GM21360 (cell line): Measurements from ENCODE around the gene SSR4.

Source experiments
- ATAC-seq: cut with Tn5 transposase; IDR thresholded peaks from one replicate; pipeline ENCODE4 v1.9.1; 2021; ENCODE audit warnings: mild to moderate bottlenecking, moderate library complexity; ENCODE audit not compliant: unreplicated experiment

SSR4 gene

DNA sequence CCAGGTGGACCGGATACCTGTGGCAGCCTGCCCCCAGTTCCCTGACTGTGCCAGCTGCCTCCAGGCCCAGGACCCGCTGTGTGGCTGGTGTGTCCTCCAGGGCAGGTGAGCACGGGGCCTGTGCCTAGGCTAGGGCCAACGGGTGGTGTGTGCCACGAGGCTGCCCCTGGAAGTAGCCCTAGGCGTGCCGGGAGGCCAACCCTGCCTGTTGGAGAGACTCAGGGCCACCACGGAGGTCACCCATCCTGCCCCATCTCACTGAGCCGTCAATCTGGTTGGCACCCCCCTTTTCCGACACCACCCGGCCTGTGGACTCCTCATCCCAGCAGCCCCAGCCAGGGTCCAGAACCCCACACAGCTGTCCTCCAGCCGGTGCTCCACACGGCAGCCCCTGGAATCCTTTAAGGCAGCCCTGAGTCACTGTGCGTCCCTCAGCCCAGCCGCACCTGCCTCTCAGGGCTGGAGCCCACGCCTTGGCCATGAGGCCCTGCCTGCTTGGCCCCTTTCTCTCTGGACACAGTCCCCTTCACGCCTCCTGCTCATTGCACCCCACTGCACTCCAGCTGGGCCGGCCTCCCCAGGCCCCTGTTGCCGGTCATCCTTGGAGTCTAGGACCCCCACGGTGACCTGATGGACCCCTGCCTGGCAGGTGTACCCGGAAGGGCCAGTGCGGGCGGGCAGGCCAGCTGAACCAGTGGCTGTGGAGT lies 25.2 kb upstream of the SSR4 start:
- no peak for ATAC-seq

DNA sequence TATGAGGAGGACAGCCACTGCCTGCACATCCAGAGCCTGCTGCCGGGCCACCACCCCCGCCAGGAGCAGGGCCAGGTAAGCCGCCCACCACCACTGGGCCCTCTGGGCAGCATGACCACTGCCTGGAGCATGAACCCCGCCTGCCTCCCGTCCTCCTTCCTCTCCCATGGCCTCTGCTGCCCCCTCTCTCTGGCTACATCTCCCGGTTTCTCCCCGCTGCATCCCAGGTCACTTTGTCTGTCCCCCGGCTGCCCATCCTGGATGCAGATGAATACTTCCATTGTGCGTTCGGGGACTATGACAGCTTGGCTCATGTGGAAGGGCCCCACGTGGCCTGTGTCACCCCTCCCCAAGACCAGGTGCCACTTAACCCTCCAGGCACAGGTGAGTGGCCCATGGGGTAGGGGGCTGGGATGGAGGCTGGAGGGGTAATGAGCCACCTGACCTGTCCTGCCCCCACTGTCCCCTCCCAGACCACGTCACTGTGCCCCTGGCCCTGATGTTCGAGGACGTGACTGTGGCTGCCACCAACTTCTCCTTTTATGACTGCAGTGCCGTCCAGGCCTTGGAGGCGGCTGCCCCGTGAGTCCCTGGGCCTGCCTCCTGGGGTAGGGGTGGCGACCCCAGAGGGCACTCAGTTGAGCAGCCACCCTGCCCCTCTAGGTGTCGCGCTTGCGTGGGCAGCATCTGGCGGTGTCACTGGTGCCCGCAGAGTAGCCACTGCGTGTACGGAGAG lies 24.4 kb upstream of the SSR4 start:
- ATAC-seq, result no peak

DNA sequence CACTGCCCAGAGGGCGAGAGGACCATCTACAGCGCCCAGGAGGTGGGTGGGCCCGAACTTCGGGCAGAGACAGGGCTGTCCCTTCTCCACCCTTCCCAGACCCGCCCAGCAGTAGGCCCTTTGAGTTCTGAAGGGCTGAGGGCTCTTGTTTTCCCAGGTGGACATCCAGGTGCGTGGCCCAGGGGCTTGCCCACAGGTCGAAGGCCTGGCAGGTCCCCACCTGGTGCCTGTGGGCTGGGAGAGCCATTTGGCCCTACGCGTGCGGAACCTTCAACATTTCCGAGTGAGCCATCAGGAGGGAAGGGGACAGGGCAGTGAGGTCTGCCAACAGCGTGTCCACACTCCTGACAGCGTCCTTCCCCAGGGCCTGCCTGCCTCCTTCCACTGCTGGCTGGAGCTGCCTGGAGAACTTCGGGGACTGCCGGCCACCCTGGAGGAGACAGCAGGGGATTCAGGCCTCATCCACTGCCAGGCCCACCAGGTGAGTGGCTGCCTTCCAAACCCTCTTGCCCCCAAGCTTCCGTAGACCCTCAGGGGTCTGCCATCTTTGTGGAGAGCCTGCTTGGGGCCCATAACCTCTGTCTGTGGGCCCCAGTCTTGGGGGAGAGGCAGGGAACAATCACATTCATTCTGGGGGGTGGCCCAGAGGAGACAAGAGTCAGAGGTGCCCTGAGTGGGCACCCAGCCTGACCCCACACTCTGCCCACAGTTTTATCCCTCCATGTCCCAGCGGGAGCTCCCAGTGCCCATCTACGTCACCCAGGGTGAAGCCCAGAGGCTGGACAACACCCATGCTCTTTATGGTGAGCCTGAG lies 23.7 kb upstream of the SSR4 start:
- ATAC-seq, result no peak

DNA sequence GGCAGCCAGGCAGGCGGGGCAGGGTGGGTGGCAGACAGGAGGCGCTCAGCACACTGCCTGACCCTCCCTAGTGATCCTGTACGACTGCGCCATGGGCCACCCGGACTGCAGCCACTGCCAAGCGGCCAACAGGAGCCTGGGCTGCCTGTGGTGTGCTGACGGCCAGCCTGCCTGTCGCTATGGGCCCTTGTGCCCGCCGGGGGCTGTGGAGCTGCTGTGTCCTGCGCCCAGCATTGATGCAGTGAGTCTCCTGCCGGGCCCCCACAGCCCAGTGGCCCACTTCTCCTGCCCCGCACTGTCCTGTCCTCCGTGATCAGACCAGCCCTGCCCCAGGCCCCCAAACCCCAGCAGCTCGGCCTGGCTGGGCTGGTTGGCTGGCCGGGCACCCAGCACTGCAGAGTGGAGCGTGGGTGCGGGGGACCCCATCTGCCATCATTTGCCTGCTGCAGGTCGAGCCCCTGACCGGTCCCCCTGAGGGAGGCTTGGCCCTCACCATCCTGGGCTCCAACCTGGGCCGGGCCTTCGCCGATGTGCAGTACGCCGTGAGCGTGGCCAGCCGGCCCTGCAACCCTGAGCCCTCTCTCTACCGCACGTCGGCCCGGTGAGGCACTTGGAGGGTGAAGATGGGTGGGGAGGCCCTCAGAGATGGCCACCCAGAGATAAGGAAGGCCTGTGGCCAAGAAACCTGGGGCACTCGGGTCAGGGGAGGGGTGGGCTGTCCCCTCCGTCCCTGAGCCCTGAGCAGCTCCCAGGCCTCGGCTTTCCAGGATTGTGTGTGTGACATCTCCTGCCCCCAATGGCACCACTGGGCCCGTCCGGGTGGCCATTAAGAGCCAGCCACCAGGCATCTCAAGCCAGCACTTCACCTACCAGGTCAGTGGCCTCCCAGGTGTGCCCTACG lies 22.8 kb upstream of the SSR4 start:
- no peak for ATAC-seq

DNA sequence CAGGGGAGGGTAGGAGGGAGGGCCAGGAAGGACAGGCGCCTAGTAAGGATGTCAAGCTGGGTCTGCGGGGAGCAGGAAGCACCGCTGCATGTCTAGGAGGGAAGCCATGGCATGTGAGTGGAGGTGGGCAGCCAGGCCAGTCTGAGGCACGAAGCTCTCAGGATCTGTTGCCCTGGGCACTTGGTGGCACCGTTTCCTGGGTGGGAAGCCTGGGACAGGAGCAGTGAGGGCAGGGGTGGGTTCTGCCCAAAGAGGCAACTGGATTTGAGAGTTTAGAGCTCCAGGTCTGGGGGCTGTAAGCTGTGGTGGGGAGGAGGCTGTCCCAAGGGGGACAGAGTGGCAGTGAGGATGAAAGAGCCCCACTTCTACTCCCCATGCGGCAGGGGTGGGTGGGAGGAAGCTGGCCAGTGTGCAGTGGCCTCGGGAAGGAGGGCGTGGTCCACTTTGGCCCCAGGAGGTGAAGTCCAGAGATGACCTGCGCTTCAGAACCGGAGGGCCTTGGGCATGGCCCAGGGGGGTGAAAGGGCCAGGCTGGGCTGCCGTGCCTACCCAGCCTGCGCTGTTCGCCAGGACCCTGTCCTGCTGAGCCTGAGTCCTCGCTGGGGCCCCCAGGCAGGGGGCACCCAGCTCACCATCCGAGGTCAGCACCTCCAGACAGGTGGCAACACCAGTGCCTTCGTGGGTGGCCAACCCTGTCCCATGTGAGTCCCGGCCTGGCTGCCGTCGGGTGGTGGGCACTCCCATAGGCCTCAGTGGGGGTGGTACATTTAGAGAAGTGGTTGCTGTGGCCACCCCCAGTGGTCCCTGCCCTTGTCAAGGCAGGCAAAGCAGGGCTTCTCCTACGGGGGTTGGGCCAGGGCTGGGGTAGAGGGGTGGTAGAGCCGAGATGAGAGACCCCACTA lies 21.9 kb upstream of the SSR4 start:
- no peak for ATAC-seq

DNA sequence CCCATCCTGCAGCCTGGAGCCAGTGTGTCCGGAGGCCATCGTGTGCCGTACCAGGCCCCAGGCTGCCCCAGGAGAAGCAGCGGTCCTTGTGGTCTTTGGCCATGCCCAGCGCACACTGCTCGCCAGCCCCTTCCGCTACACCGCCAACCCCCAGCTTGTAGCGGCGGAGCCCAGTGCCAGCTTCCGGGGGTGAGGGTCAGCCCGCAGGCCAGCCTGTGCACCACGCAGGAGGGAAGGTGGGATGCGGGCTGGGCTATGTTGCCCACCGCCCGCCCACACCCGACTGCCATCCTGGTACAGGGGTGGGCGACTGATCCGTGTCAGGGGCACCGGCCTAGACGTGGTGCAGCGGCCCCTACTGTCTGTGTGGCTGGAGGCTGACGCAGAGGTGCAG lies 21.3 kb upstream of the SSR4 start:
- ATAC-seq, result no peak

DNA sequence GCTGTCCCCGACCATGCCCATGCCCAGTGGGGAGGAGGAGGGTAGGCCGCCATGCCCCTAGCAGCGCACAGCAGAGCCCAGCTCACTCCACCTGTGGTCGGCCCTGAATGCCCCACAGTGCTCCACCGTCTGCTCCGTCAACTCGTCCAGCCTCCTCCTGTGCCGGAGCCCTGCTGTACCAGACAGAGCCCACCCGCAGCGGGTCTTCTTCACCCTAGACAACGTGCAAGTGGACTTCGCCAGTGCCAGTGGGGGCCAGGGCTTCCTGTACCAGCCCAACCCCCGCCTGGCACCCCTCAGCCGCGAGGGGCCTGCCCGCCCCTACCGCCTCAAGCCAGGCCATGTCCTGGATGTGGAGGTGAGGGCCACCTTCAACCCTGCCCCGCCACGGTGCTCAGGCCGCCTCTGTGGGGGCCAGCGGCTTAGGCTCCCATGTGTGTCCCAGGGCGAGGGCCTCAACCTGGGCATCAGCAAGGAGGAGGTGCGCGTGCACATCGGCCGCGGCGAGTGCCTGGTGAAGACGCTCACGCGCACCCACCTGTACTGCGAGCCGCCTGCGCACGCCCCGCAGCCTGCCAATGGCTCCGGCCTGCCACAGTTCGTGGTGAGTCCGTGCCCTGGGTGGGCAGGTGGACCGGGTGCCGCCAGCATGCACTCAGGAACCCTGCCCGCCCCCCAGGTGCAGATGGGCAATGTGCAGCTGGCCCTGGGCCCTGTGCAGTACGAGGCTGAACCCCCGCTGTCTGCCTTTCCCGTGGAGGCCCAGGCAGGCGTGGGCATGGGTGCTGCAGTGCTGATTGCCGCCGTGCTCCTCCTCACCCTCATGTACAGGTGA lies 20.5 kb upstream of the SSR4 start:
- no peak for ATAC-seq

DNA sequence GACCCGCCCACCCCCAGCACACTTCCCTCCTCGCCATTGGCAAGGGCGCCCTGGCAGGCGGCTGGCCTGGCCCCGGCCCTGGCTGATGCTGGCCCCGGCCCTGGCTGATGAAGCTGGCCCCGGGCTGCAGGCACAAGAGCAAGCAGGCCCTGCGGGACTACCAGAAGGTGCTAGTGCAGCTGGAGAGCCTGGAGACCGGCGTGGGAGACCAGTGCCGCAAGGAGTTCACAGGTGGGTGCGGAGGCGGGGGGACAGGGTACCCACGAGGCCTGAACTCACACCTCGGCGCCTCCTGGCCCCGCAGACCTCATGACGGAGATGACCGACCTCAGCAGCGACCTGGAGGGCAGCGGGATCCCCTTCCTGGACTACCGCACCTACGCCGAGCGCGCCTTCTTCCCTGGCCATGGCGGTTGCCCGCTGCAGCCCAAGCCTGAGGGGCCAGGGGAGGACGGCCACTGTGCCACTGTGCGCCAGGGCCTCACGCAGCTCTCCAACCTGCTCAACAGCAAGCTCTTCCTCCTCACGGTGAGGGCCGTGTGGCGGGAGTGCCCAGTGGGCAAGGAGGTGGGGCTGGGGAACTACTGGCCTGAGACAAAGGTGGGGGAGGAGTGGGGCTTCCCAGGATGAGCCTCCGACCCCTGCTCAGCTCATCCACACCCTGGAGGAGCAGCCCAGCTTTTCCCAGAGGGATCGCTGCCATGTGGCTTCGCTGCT lies 19.7 kb upstream of the SSR4 start:
- no peak for ATAC-seq

DNA sequence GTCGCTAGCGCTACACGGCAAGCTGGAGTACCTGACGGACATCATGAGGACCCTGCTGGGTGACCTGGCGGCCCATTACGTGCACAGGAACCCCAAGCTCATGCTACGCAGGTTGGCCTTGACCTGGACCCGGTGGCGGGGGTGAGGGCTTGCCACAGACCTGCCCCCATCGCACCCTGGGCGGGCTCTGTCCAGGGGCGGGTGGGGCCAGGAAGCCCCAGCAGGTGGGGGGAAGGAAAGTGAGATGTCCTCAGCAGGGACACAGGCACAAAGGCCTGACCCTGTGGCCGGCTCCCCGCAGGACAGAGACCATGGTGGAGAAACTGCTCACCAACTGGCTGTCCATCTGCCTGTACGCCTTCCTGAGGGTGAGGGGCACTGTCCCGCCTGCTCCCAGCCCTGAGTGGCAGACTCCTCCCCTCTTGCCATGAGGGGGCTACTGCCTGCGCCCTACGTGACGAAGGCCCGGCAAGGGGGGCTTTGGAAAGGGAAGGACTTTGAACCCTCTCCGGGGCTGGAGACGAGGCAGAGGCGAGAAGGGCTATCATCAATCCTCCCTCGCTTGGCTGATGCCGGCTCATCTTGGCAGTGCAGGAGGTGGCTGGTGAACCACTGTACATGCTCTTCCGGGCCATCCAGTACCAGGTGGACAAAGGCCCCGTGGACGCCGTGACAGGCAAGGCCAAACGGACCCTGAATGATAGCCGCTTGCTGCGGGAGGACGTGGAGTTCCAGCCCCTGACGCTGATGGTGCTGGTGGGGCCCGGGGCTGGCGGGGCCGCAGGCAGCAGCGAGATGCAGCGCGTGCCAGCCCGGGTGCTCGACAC lies 19.0 kb upstream of the SSR4 start:
- no peak for ATAC-seq

DNA sequence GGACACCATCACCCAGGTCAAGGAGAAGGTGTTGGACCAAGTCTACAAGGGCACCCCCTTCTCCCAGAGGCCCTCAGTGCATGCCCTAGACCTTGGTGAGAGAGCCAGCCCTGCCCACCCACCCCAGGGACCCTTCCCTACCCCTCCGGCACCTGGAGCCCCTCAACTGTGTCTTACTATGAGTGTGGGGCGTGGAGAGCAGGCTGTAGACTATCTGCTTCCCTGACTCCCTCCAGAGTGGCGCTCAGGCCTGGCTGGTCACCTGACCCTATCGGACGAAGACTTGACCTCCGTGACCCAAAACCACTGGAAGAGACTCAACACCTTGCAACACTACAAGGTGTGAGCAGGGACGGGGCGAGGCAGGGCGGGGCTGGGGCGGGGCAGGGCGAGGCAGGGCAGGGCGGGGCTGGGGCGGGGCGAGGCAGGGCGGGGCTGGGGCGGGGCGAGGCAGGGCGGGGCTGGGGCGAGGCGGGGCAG lies 18.3 kb upstream of the SSR4 start:
- no peak for ATAC-seq

DNA sequence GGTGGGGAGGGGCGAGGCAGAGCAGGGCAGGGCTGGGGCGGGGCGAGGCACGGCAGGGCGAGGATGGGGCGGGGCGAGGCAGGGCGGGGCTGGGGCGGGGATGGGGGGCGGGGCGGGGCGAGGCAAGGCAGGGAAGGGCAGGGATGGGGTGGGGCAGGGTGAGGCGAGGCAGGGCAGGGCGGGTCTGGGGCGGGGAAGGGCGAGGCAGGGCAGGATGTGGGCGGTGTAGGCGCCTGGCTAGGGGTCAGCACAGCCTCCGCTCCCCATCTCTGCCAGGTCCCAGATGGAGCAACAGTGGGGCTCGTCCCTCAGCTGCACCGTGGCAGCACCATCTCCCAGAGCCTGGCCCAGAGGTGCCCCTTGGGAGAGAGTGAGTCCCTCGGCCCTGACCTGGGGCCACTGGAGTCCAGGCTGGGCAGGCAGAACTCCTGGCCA lies 17.8 kb upstream of the SSR4 start:
- ATAC-seq, result no peak

DNA sequence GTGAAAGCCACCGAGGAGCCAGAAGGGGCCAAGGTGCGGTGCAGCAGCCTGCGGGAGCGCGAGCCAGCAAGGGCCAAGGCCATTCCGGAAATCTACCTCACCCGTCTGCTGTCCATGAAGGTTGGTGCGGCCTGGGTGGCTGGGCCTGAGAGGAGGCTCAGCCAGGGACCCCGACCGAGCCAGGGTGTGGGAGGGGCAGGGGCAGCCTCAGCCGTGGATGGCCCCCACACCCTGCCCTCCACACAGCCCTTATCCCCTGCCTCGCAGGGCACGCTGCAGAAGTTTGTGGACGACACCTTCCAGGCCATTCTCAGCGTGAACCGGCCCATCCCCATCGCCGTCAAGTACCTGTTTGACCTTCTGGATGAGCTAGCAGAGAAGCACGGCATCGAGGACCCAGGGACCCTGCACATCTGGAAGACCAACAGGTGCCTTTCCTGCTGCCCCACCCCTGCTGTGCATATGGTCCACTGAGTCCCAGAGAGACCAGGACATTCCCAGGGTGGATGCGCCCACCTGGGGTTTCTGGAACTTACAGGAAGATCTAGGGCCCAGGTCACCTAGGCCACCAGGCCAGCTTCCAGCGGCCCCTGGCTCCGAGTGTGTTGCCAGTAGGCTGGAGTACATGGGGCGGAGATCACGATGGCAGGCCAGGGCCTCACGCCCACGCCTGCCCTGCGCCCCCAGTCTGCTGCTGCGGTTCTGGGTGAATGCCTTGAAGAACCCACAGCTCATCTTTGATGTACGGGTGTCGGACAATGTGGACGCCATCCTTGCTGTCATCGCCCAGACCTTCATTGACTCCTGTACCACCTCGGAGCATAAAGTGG lies 17.0 kb upstream of the SSR4 start:
- ATAC-seq, result no peak

DNA sequence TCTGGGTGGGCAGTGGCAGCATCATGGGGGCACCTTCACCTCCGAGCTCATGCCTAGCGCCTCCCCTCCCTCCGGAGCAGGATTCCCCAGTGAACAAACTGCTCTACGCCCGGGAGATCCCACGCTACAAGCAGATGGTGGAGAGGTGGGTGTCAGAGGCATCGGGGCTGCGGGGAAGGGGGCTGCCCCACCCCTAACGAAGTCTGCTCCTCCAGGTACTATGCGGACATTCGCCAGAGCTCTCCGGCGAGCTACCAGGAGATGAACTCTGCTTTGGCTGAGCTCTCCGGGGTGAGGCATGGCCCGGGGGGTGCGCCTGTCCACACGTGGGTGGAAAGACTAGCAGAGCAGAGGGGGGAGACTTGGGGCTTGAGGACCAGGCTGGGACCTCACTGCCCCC lies 16.3 kb upstream of the SSR4 start:
- no peak for ATAC-seq

DNA sequence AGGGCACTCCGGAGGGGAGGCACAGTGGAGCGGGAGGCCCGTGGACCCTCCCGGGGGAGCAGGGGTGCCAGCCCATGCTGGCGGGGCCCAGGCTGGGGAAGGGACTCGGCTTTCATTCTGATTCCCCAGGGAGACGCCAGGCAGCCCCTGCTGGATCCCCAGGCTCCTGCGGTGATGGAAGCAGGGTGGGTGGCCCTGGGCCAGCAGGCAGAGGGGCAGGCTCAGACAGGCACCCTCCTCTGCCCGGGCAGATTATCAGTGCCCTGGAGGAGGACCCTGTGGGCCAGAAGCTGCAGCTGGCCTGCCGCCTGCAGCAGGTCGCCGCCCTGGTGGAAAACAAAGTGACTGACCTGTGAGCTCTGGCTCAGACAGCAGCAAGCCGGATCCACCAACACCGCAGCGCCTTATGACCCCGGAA lies 15.8 kb upstream of the SSR4 start:
- ATAC-seq, result no peak

DNA sequence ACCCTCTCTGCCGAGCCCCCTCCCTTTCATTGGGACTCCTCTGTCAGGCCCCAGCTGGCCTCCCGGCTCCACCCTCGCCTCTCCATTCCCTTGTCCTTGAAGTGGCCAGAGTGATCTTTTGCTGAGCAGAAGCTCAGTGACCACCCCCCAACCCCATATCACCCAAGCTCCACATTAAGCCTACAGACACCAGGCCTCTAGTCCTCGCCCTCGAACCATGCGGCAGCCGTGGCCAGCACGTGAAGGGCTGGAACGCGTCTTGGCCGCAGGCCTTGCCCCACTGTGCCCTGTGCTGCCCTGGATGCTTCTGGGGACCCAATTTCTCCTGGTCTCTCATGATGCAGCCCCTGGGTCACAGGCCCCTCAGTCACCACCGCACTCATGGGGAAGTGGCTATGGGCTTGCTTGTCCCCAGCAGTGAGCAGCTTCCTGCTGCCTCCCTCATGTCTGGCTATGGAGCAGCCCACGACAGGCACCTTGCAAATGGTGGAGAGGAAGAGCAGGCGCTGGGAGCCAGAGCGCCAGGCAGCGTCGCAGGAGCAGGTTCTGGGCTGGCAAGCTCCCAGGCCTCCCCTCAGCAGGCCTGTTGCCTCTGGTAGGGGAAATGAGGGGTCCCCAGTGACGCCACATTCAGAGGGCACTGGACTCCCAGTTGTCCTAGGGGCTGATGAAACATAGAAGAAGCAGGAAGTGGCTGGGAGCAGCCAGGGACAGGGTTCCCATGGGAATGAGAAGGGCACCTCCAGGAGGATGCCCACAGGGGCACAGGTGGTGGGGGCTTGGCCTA lies 14.4 kb upstream of the SSR4 start:
- no peak for ATAC-seq
